B cell (primary cell): ENCODE measurements around the gene NEU4. TPM values are rescaled to one million over a fixed set of nuclear protein-coding genes. Genes with fewer than 3 reads are reported as not detected.

Experiments used
- ATAC-seq: fragments of 200-7000 bp; cut with Tn5 transposase; one replicate; pipeline ENCODE4 v1.10.0; 2021; ENCODE audit warnings: low read depth, mild to moderate bottlenecking, moderate number of reproducible peaks, moderate library complexity
- CTCF ChIA-PET: fragments of 350-600 bp; sonication (Branson Sonifier 250); formaldehyde crosslinking; loops from one replicate; lab custom pipeline; 2021; ENCODE audit warnings: antibody characterized with exemption, inconsistent platforms; lab: Charles Lee
- POLR2A ChIA-PET: fragments of 350-600 bp; sonication (Branson Sonifier 250); formaldehyde crosslinking; loops from one replicate; lab custom pipeline; 2021; ENCODE audit warnings: antibody characterized with exemption; lab: Charles Lee
- DNase-seq: peaks from one replicate; pipeline ENCODE4 v3.0.0; 2013
- H2AFZ ChIP-seq: 2 replicates; pipeline ENCODE4 v1.6.1; 2012; ENCODE audit warnings: mild to moderate bottlenecking, low read depth, low read length; ENCODE audit not compliant: insufficient read depth, poor library complexity, severe bottlenecking
- H3K27ac ChIP-seq, 2 donors: 1 replicate in 1 of 2; 2 replicates in 1 of 2; pipeline ENCODE4 v1.5.1; 2012 to 2013; ENCODE audit warnings: low read length in 2 of 2, mild to moderate bottlenecking in 2 of 2, moderate library complexity in 1 of 2
- H3K27me3 ChIP-seq, 4 experiments: fragments of 200-600 bp in 1 of 4; sonication (generic) in 1 of 4; replicated peaks in 1 of 4; 1 replicate in 2 of 4; 2 replicates in 2 of 4; pipeline versions ENCODE4 v1.6.1 to v1.7.0; 2013 to 2016; ENCODE audit warnings: low read length in 3 of 4, mild to moderate bottlenecking in 2 of 4, mixed read lengths in 1 of 4, moderate library complexity in 1 of 4; ENCODE audit not compliant: insufficient read depth in 4 of 4, control insufficient read depth in 3 of 4; ENCODE audit errors: control extremely low read depth in 1 of 4
- H3K36me3 ChIP-seq, 2 experiments: replicated peaks in 1 of 2; 1 replicate in 1 of 2; 2 replicates in 1 of 2; pipeline versions ENCODE4 v1.6.1 to v1.7.1; 2013; ENCODE audit warnings: low read length in 1 of 2; ENCODE audit not compliant: insufficient read depth in 2 of 2, control insufficient read depth in 1 of 2; ENCODE audit errors: control extremely low read depth in 1 of 2, extremely low read depth in 1 of 2
- H3K4me1 ChIP-seq, 2 donors: fragments of 200-600 bp in 1 of 2; sonication (generic) in 1 of 2; 1 replicate in 1 of 2; 2 replicates in 1 of 2; pipeline versions ENCODE4 v1.5.1 to v1.6.1; 2013 to 2017; ENCODE audit warnings: low read length in 2 of 2; ENCODE audit not compliant: control insufficient read depth in 2 of 2, insufficient read depth in 2 of 2
- H3K4me2 ChIP-seq: replicated peaks from 2 replicates; pipeline ENCODE3; 2012; ENCODE audit warnings: mild to moderate bottlenecking, low read depth, low read length; ENCODE audit not compliant: poor library complexity, severe bottlenecking
- H3K4me3 ChIP-seq, 5 experiments: fragments of 200-600 bp in 1 of 5; sonication (generic) in 1 of 5; 1 replicate in 3 of 5; 2 replicates in 2 of 5; pipeline versions ENCODE4 v1.5.1 to v1.7.0; 2011 to 2016; ENCODE audit warnings: low read length in 4 of 5, mild to moderate bottlenecking in 4 of 5, low read depth in 2 of 5, control low read depth in 1 of 5, moderate library complexity in 1 of 5; ENCODE audit not compliant: insufficient read depth in 1 of 5; ENCODE audit errors: control extremely low read depth in 1 of 5, extremely low read depth in 1 of 5
- H3K79me2 ChIP-seq: fragments of 200-600 bp; sonication (generic); one replicate; pipeline ENCODE4 v1.6.0; 2016; ENCODE audit warnings: low read length; ENCODE audit not compliant: control insufficient read depth, insufficient read depth
- H3K9ac ChIP-seq: fragments of 200-600 bp; sonication (generic); 2 replicates; pipeline ENCODE4 v1.6.1; 2017; ENCODE audit warnings: mild to moderate bottlenecking, low read length, moderate library complexity
- H3K9me3 ChIP-seq, 3 donors: one replicate each; pipeline versions ENCODE4 v1.6.1 to v1.7.1; 2013; ENCODE audit warnings: low read length in 2 of 3; ENCODE audit not compliant: control insufficient read depth in 2 of 3, insufficient read depth in 1 of 3; ENCODE audit errors: control extremely low read depth in 1 of 3
- H4K20me1 ChIP-seq: 2 replicates; pipeline ENCODE4 v1.6.0; 2012; ENCODE audit warnings: mild to moderate bottlenecking, low read length; ENCODE audit not compliant: insufficient read depth, control insufficient read depth, poor library complexity, severe bottlenecking
- H3K27ac Mint-ChIP-seq: one replicate; pipeline ENCODE4 v1.8.0; 2021; ENCODE audit warnings: mixed read lengths
- H3K27me3 Mint-ChIP-seq: one replicate; pipeline ENCODE4 v1.8.0; 2021; ENCODE audit warnings: mixed read lengths
- H3K4me1 Mint-ChIP-seq: one replicate; pipeline ENCODE4 v1.8.0; 2021; ENCODE audit warnings: mixed read lengths
- H3K4me3 Mint-ChIP-seq: one replicate; pipeline ENCODE4 v1.8.0; 2021; ENCODE audit warnings: mixed read lengths
- H3K9me3 Mint-ChIP-seq: one replicate; pipeline ENCODE4 v1.8.0; 2022; ENCODE audit warnings: mixed read lengths; ENCODE audit not compliant: insufficient read depth
- CTCF ChIP-seq: fragments of 200-600 bp; IDR thresholded peaks from one replicate; pipeline ENCODE4 v1.8.0; 2022; ENCODE audit warnings: antibody characterized with exemption, mild to moderate bottlenecking
- EZH2 ChIP-seq: IDR thresholded peaks from 2 replicates; pipeline ENCODE4 v1.6.1; 2012; ENCODE audit warnings: borderline replicate concordance, low read depth, mild to moderate bottlenecking, moderate library complexity, low read length; ENCODE audit not compliant: insufficient read depth, poor library complexity, severe bottlenecking
- WGBS: methylation state at CpG from one replicate; pipeline ENCODE4 v1.1.5; 2013; ENCODE audit warnings: missing lambda C conversion rate; ENCODE audit not compliant: insufficient coverage; 5-methylcytosine and 5-hydroxymethylcytosine counted together
- intact Hi-C: fragments of 100-400 bp; cut with micrococcal nuclease; formaldehyde crosslinking; loops from one replicate; pipeline ENCODE4 v1.10.0; 2022
- polyA plus RNA-seq: library from polyadenylated mRNA; depleted of rRNA; stranded (reverse); fragments of >200 nt; gene quantifications from 2 replicates; pipeline ENCODE4 v1.2.3, GENCODE V29; 2012
- total RNA-seq, 2 donors: library from RNA; stranded (reverse); fragments of 120-200 nt in 1 of 2; gene quantifications; 1 replicate in 1 of 2; 2 replicates in 1 of 2; pipeline versions ENCODE4 v1.2.3 to v1.2.4, GENCODE V29; 2013 to 2022

The NEU4 gene
- total and polyA plus RNA-seq, 2 donors (not counting 1 experiment from before 2014, with no cell fraction given): 0.19 TPM; not detected in 1

DNA sequence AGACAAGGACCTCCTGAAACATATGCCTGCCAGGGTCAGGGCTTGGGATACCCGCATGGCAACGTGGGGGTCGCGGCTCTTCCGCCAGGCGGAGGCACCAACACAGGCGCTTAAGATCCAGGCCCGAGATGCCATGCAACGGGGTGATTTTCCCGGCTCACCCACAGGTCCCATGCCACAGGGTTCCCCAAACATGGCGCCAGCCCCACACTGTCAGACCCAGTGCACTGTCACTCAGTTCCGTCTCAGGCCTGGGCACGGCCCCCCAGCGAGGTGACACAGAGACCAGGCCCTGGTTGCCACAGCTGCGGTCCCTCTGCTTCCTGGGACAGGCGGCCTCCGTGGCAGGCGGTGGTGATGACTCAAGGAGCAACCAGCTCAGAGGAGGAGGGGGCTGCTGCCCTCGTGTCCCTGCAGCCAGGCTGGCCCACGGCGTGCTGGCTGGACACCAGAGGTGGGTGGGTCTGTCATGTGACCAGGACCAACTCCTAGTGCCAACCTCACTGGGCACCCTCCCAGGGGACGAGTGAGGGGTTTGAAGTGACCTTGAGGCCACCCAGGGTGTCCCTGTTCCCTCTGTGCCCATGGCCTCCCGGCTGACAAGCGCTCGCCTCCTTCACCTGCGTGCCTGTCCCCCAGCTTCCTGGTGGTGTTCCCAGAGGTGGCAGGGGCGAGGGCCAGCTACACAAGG, 44.8 kb downstream of the NEU4 start:
- ChIA-PET POLR2A (no interaction called here), CTCF (no interaction called here)
- TF ChIP-seq CTCF (no peak), EZH2 (no peak)
- Mint-ChIP-seq H3K27me3 (no peaks in the 10 kb centered on the region), H3K27ac (no peak overlapping the region), H3K9me3 (no peaks in the 10 kb centered on the region), H3K4me3 (no peak overlapping the region), H3K4me1 (peaks cover 7% of the 10 kb centered on the region)
- H3K9me3 ChIP-seq: no peaks in the 10 kb centered on the region
- DNase-seq (no peak), ATAC-seq (no peak)
- intact Hi-C loops: no loop called here
- no peaks in the 10 kb centered on the region for H3K36me3 ChIP-seq
- no peak overlapping the region for H2AFZ ChIP-seq
- no peak overlapping the region for H3K9ac ChIP-seq
- H4K20me1 ChIP-seq: no peaks in the 10 kb centered on the region
- H3K4me3 ChIP-seq: no peak overlapping the region
- no peak overlapping the region for H3K4me2 ChIP-seq
- H3K27ac ChIP-seq: no peak overlapping the region
- H3K27me3 ChIP-seq: peaks cover 0 to 3% (median 0%) of the 10 kb centered on the region in 4 experiments
- peaks cover 0 to 10% of the 10 kb centered on the region in 2 donors for H3K4me1 ChIP-seq
- 87% methylated on average over 27 of the region's 27 CpGs for WGBS
- H3K79me2 ChIP-seq: no peaks in the 10 kb centered on the region
